GM10266 (cell line): ENCODE data around the gene ADAR.

Source experiments
- DNase-seq: peaks from one replicate; pipeline ENCODE4 v3.0.0; 2012; ENCODE audit errors: extremely low spot score
- CTCF ChIP-seq: IDR thresholded peaks from 2 replicates; pipeline ENCODE4 v1.5.1; 2012; ENCODE audit warnings: mild to moderate bottlenecking, low read depth; ENCODE audit not compliant: control insufficient read depth, insufficient read depth; ENCODE audit errors: missing control alignments

ADAR gene

GRCh38 chr1:154567386-154568156, 40.4 kb downstream of the ADAR start, which contains the start of gene CHRNB2:
TSS of gene CHRNB2 (plus strand) at chr1:154567778. CDS start at chr1:154568045, 267 bp downstream.
- no peak for TF ChIP-seq CTCF
- DNase-seq: peak; percentile 90

- no peak for TF ChIP-seq CTCF
- DNase-seq: no peak
Observed at GRCh38 chr1:154565876-154566275, 42.1 kb downstream of the ADAR start.

GRCh38 chr1:154559466-154560044, 48.4 kb downstream of the ADAR start:
- TF ChIP-seq CTCF: peak; percentile 99
- peak; percentile 84 for DNase-seq

GRCh38 chr1:154558720-154559465, 49.1 kb downstream of the ADAR start:
- DNase-seq: peak; percentile 99
- no peak for TF ChIP-seq CTCF

GRCh38 chr1:154557939-154558719, 49.9 kb downstream of the ADAR start, which contains the start of gene UBE2Q1:
TSS of gene UBE2Q1 (minus strand) at chr1:154558662. CDS start at chr1:154558553, 109 bp downstream.
- TF ChIP-seq CTCF: no peak
- DNase-seq: no peak

- no peak for DNase-seq
- TF ChIP-seq CTCF: no peak
Observed at GRCh38 chr1:154557248-154557938, 50.6 kb downstream of the ADAR start.
